Adrenal gland (tissue), 5 donors: ENCODE results near the gene EPSTI1.

ENCODE experiments used
- POLR2A ChIP-seq, 2 donors: fragments of 450-650 bp; IDR thresholded peaks; one replicate each; pipeline ENCODE4 v1.6.1; 2017; ENCODE audit warnings: antibody characterized with exemption in 2 of 2, mild to moderate bottlenecking in 2 of 2, moderate library complexity in 1 of 2
- TF ChIP-seq, protein P1 (sequence below), 6 experiments: fragments of 450-650 bp in 4 of 6; fragments of 200-600 bp in 2 of 6; sonication (generic) in 1 of 6; IDR thresholded peaks; 1 replicate in 5 of 6; 2 replicates in 1 of 6; pipeline versions ENCODE4 v1.5.1 to v1.8.0; 2016 to 2021; ENCODE audit warnings: antibody characterized with exemption in 6 of 6, mild to moderate bottlenecking in 2 of 6, moderate library complexity in 1 of 6
- donor health status: DM: no; HTN: no; CAD: no.

DNA sequence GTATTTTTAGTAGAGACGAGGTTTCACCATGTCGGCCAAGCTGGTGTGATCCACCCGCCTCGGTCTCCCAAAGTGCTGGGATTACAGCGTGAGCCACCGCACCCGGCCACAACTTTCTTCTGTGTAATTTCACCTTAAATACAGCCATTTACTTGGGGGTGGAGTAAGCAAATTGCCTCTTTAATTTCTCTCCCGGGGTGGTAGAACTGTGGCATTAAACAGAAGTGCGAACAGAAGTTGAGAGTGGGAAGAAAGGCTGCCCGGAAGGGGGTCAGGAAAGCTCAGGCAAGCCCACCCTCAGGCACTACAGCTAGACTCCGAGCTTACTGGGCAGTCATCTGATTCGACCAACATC is 30.9 kb upstream of the EPSTI1 start:
- TF ChIP-seq, protein P1, sequence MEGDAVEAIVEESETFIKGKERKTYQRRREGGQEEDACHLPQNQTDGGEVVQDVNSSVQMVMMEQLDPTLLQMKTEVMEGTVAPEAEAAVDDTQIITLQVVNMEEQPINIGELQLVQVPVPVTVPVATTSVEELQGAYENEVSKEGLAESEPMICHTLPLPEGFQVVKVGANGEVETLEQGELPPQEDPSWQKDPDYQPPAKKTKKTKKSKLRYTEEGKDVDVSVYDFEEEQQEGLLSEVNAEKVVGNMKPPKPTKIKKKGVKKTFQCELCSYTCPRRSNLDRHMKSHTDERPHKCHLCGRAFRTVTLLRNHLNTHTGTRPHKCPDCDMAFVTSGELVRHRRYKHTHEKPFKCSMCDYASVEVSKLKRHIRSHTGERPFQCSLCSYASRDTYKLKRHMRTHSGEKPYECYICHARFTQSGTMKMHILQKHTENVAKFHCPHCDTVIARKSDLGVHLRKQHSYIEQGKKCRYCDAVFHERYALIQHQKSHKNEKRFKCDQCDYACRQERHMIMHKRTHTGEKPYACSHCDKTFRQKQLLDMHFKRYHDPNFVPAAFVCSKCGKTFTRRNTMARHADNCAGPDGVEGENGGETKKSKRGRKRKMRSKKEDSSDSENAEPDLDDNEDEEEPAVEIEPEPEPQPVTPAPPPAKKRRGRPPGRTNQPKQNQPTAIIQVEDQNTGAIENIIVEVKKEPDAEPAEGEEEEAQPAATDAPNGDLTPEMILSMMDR (IDR thresholded peaks at IDR 0.05) = no peak
- TF ChIP-seq POLR2A (IDR thresholded peaks at IDR 0.05) = no peak
